ENCODE measurements around the gene KANK2. TPM values are rescaled to one million over a fixed set of nuclear protein-coding genes. Genes with fewer than 3 reads are reported as not detected.

Gene KANK2
- total and polyA plus RNA-seq, 2 of the 13 experiments (the other 11 are each of a cell fraction or from before 2014, with no cell fraction given): 5.7 to 12.9 TPM

- TF ChIP-seq THAP9 (CRISPR knock-in tag; IDR thresholded peaks at IDR 0.05; ENCODE audit: borderline replicate concordance) (peak; percentile 12; the same call in 1 of the 2 replicates), FOXM1 (CRISPR knock-in tag; IDR thresholded peaks at IDR 0.05) (no peak), ZBTB21 (CRISPR knock-in tag; IDR thresholded peaks at IDR 0.05) (no peak), ZNF512B (CRISPR knock-in tag; IDR thresholded peaks at IDR 0.05; ENCODE audit: borderline replicate concordance) (no peak), PAX8 (CRISPR knock-in tag; IDR thresholded peaks at IDR 0.05; ENCODE audit: borderline replicate concordance) (0 out of 2 replicates have a peak, but pooled peaks have one; percentile 29), ZNF230 (CRISPR knock-in tag; IDR thresholded peaks at IDR 0.05) (0 out of 2 replicates have a peak, but pooled peaks have one; percentile 69), ZNF264 (CRISPR knock-in tag; IDR thresholded peaks at IDR 0.05) (0 out of 2 replicates have a peak, but pooled peaks have one; percentile 29), ZNF180 (CRISPR knock-in tag; IDR thresholded peaks at IDR 0.05; ENCODE audit: borderline replicate concordance, low read depth) (no peak), RFX5 (IDR thresholded peaks at IDR 0.05; ENCODE audit: low read depth, low read length) (no peak), KLF6 (CRISPR knock-in tag; IDR thresholded peaks at IDR 0.05) (0 out of 2 replicates have a peak, but pooled peaks have one; percentile 29), KLF9 (CRISPR knock-in tag; IDR thresholded peaks at IDR 0.05; ENCODE audit: low read depth) (no peak), KLF16 (CRISPR knock-in tag; IDR thresholded peaks at IDR 0.05) (peak in 1 of 2 experiments; percentile 51; a peak in 1 of 4 replicates), ATF2 (CRISPR knock-in tag; IDR thresholded peaks at IDR 0.05) (0 out of 2 replicates have a peak, but pooled peaks have one; percentile 8), TFE3 (CRISPR knock-in tag; IDR thresholded peaks at IDR 0.05) (0 out of 2 replicates have a peak, but pooled peaks have one; percentile 10), DMTF1 (CRISPR knock-in tag; IDR thresholded peaks at IDR 0.05) (no peak), ZNF138 (CRISPR knock-in tag; IDR thresholded peaks at IDR 0.05; ENCODE audit: low read depth) (no peak), XRCC5 (optimal IDR thresholded peaks at IDR 0.05; ENCODE audit: low read length) (peak; percentile 12)
Measured at GRCh38 chr19:11242864-11243797, 45.8 kb upstream of the KANK2 start (continued).

Measured in HepG2 (cell line).